GM12891 (cell line): Measurements from ENCODE around the gene NOCT.

Source experiments
- POLR2A ChIP-seq: IDR thresholded peaks from 2 replicates; pipeline ENCODE4 v1.6.1; 2011; ENCODE audit warnings: low read depth, low read length, control low read depth
- SPI1 ChIP-seq: IDR thresholded peaks from 2 replicates; pipeline ENCODE4 v1.6.1; 2011; ENCODE audit warnings: low read depth, low read length, control low read depth

DNA sequence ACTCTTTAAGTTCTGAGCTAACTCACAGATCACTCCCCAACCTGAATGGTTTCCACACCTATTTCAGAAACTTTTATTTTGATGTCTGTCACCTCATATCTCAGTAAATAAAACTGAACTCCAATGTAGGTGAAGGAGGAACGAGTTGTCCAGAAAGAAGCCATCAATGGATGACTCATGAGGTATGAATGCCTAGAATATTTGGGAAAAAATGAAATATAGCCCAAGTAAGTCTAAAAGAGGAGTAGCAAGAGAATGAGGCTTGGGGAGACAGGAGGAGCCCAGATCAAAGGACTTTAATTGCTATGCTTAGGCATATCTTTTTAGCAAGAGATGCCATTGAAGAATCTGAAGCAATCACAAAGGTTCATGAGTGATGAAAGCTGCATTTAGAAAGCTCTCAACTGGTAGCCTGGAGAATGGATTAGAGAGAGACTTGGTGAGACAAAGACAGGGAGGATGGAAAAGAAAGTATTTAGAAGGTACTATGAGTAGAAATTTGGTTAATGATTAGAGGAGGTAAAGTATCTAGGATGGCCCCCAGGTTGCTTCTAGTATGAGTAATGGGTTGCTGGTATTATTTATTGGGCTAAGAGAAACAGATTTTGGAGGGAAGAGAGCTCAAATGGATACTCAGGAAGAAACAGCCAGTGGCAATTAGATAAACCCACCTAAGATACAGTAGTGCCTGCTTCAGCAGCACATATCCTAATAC lies 39.4 kb downstream of the NOCT start:
- TF ChIP-seq SPI1 (no peak), POLR2A (no peak)
